Lower leg skin (tissue), 4 donors: ENCODE data around the gene JAGN1. TPM values are rescaled to one million over a fixed set of nuclear protein-coding genes. Genes with fewer than 3 reads are reported as not detected.

Experiments used
- DNase-seq, 2 donors: peaks; one replicate each; pipeline ENCODE4 v3.0.0-alpha.2; 2019; ENCODE audit warnings: low spot score in 2 of 2
- H3K4me3 ChIP-seq: fragments of 200-600 bp; sonication (generic); 2 replicates; pipeline ENCODE4 v1.5.1; 2017; ENCODE audit warnings: mild to moderate bottlenecking, low read depth; ENCODE audit not compliant: poor library complexity, severe bottlenecking
- CTCF ChIP-seq, 3 donors: fragments of 450-650 bp; IDR thresholded peaks; one replicate each; pipeline ENCODE4 v1.5.1; 2016; ENCODE audit warnings: antibody characterized with exemption in 3 of 3, mild to moderate bottlenecking in 3 of 3, moderate library complexity in 2 of 3
- POLR2A ChIP-seq, 2 donors: fragments of 450-650 bp; IDR thresholded peaks; one replicate each; pipeline ENCODE4 v1.6.1; 2016 to 2017; ENCODE audit warnings: antibody characterized with exemption in 2 of 2, mild to moderate bottlenecking in 1 of 2, moderate library complexity in 1 of 2
- WGBS, 2 donors: methylation state at CpG; one replicate each; pipeline ENCODE4 v1.1.5; 2018; 5-methylcytosine and 5-hydroxymethylcytosine counted together
- intact Hi-C: fragments of 100-400 bp; cut with DNase I; formaldehyde crosslinking; loops from one replicate; pipeline ENCODE4 v1.15.0; 2023; ENCODE audit warnings: low total_unique reads
- total RNA-seq, 4 donors: library from RNA; depleted of rRNA; stranded (reverse); fragments of >200 nt; gene quantifications; one replicate each; pipeline ENCODE4 v1.1.0, GENCODE V29; 2016

The JAGN1 gene
- total RNA-seq, 4 donors from 2014 or later = 39.2 to 70.6 (median 51.0) TPM

GRCh38 chr3:9914559-9915253 lies 24.3 kb downstream of the JAGN1 start:
- TF ChIP-seq CTCF (IDR thresholded peaks at IDR 0.05) = no peak
- TF ChIP-seq POLR2A (IDR thresholded peaks at IDR 0.05) = no peak
- intact Hi-C loops = loop anchor here (10.0 kb wide), 1 partner anchor 60 kb away; no protein-coding TSS in a partner anchor
- WGBS, 2 donors = 49 to 59% methylated on average over 3 to 7 of the region's 15 CpGs
- no peak overlapping the region for H3K4me3 ChIP-seq
- DNase-seq = no peak

GRCh38 chr3:9915254-9916141 lies 25.1 kb downstream of the JAGN1 start:
- WGBS, 2 donors = 21 to 65% methylated on average over 52 to 73 of the region's 99 CpGs
- peak overlapping the region; percentile 21 for H3K4me3 ChIP-seq
- TF ChIP-seq CTCF (IDR thresholded peaks at IDR 0.05) = no peak
- TF ChIP-seq POLR2A (IDR thresholded peaks at IDR 0.05) = no peak
- intact Hi-C loops = loop anchor here (10.0 kb wide), 1 partner anchor 61 kb away; no protein-coding TSS in a partner anchor
- peak in 1 of 2 donors; percentile 93 for DNase-seq

- intact Hi-C loops = loop anchor here (10.0 kb wide), 1 partner anchor 62 kb away; no protein-coding TSS in a partner anchor
- TF ChIP-seq POLR2A (IDR thresholded peaks at IDR 0.05) (no peak), CTCF (IDR thresholded peaks at IDR 0.05) (no peak)
- DNase-seq = no peak
- H3K4me3 ChIP-seq = no peak overlapping the region
- 36 to 40% methylated on average over 7 of the region's 7 CpGs for WGBS, 2 donors
Measured at GRCh38 chr3:9916346-9916733, 25.9 kb downstream of the JAGN1 start.

- no peak for TF ChIP-seq CTCF (IDR thresholded peaks at IDR 0.05)
- no peak for TF ChIP-seq POLR2A (IDR thresholded peaks at IDR 0.05)
- intact Hi-C loops = loop anchor here (10.0 kb wide), 1 partner anchor 62 kb away; no protein-coding TSS in a partner anchor
- 7 to 10% methylated on average over 17 to 18 of the region's 19 CpGs for WGBS, 2 donors
- DNase-seq = peak; percentile 91 to 97
- peak within 1 kb of the TSS; percentile 49 for H3K4me3 ChIP-seq
Measured at GRCh38 chr3:9916734-9917680, 26.6 kb downstream of the JAGN1 start, which contains the start of gene IL17RC. TSS of gene IL17RC (plus strand) at chr3:9917098. CDS start at chr3:9917316, 218 bp downstream.

- H3K4me3 ChIP-seq = no peak overlapping the region
- intact Hi-C loops = loop anchor here (10.0 kb wide), 1 partner anchor 63 kb away; no protein-coding TSS in a partner anchor
- no peak for DNase-seq
- WGBS, 2 donors = 48 to 49% methylated on average over 8 to 9 of the region's 10 CpGs
- TF ChIP-seq CTCF (IDR thresholded peaks at IDR 0.05) = no peak
- no peak for TF ChIP-seq POLR2A (IDR thresholded peaks at IDR 0.05)
Measured at GRCh38 chr3:9917820-9918219, 27.4 kb downstream of the JAGN1 start.
